GM18867 (cell line): ENCODE measurements around the gene AQP6.

Experiments used
- ATAC-seq: cut with Tn5 transposase; IDR thresholded peaks from one replicate; pipeline ENCODE4 v1.9.1; 2021; ENCODE audit warnings: mild to moderate bottlenecking, moderate library complexity; ENCODE audit not compliant: unreplicated experiment

Gene AQP6

DNA sequence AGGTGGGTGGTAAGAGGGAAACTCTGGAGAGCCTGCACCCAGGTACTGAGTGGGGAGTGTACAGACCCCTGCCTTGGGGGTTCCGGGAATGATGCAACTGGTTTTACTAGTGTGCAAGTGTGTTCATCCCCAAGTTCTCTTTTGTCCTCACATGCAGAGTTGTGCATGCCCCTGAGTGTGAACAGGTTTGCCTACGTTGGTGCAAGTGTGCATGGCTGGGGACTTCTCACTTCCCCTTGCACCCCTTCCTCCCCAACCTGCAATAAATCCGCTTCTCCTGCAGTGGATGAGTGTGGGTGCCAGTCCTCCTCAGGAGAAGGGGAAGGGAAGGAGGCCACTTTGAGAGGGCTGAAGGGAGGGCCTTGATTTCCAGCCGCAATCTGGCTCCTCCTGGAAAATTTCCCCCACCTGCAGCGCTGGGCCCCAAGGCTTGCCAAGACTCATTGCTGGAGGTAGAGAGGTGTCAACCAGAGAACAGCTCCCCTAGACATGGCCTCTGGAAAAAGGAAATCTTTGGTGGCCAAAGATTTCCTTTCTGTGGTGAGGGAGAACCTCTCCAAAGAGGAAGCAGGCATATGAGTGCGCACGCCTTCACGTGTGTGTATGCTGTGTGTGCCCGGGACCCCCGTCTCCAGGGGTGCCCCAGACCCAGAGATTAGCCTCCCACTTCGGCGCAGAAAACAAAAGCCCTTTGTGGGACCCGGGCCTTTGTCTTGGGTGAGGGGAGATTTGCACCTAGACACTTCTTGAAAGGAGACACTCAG is 16.7 kb upstream of the AQP6 start:
- no peak for ATAC-seq

DNA sequence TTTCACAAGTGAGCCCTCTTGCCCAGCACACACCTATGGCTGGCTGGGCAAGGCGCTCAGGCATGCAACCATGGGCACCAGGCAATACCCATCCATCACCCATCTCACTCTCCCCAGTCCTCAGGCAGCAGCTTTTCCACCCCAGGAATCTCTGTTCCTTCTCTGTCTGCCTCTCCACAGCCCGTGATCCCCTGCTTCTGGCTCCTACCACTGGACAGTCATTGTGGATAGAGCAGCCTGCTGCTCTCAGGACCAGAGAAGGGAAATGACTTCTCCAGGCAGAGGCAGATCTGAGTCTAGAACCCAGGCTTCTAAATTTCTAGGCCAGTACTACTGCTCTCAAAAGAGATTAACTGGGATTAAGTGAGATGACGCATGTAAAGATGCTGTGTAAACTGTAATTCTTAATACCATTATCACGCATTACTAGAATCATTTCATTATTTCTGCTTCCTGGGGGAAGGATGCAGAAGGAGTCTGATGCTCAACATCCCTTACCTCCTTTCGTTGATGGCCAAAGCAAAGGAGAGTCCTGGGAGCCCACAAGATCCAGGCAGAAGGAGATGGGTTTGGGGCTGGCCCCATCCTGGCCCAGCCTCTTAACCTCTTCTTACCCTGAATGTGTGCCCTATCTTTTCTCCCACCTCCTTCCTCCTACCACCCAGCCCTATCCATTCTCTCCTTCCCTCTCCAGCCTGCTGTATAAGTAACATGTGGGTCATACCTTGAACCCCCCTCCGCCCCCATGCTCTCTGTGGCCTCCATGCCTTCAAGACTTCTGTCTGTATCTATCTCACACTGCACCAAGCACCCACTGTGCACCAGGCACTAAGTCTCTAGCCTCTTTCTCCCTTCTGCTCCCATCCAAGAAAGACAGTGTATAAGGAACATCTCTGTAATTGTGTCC is 15.8 kb upstream of the AQP6 start:
- no peak for ATAC-seq

DNA sequence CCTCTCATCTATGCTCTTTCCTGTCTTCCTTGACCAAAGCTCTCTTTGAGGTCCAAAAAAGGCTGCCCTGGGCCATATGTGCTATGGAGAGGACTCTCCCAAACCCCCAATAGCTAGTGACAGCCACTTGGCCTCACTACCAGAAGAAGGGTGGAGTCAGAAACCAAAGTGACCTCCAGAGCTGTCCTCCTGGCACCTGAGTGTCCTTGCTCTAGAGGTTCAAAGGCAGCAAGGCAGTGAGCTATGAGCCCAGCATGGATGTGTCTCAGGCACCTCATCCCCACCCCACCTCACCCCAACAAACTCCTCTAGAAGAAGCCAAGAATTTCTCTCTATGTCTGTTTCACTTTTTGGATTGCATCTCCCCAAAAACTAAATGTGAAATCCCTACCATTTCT is 15.2 kb upstream of the AQP6 start:
- ATAC-seq, result no peak

DNA sequence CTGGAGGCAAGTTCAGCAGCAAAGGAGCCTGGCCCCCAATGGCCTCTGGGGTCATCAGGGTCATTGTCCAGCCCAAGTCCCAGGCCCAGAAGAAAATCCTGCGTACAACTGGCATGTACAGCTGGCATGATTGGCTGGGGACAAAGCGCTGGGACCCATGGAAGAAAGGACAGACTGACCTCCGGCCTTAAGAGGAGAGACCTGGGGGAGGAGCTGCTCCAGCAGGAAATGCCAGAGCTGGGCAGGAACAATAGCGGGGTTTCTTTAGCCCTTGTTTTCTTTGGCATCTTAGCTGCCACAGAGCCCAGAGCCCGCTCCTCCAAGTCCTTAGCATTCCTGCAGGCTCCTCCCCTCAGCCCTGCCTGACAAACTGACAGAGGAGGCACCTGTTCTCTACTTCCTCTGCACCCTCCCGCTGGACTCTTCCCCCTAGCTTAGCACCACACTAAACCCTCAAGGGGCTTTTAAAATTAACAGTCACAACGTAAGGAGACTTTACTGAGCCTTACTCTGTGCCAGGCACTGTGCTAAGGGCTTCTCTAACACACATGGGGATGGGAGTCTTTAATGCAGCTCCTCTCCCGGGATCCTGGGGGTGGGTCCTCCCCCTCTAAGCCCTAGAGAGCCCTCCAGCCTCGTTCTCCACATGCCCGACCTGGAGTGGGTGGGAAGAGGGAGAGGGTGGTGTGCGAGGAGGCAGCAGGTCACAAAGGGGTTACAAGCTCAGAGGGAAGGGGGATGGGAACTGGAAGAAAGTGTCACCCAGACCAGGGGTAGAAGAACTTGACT is 12.9 kb upstream of the AQP6 start:
- no peak for ATAC-seq

DNA sequence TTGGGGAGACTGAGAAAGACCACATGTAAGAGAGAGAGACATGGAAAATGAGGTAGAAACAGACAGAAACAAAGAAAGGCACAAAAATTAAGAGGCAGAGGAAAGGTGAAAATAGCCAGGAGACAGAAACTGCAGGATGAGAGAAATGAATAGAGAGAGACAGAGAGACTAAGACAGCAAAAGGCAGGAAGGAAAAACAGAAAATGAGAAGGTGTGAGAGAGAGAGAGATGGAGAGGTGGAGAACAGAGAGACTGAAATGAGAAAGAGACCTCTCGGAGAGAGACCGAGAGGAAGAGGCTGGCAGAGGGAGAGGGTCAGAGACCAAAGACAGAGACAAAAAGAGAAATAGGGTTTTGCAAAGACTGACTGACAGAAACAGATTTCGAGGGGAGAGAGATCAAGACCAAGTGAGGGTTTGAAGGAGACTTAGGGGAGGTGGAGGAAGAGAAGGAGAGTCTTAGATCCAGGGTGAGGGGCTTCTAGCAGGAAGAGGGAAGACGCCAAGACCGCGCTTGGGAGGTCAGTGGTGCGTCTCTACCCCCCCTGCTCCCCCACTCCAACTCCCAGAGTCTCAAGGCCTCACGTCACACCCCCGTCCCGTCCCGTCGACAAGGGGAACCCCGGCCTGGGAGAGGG is 12.2 kb upstream of the AQP6 start:
- no peak for ATAC-seq

DNA sequence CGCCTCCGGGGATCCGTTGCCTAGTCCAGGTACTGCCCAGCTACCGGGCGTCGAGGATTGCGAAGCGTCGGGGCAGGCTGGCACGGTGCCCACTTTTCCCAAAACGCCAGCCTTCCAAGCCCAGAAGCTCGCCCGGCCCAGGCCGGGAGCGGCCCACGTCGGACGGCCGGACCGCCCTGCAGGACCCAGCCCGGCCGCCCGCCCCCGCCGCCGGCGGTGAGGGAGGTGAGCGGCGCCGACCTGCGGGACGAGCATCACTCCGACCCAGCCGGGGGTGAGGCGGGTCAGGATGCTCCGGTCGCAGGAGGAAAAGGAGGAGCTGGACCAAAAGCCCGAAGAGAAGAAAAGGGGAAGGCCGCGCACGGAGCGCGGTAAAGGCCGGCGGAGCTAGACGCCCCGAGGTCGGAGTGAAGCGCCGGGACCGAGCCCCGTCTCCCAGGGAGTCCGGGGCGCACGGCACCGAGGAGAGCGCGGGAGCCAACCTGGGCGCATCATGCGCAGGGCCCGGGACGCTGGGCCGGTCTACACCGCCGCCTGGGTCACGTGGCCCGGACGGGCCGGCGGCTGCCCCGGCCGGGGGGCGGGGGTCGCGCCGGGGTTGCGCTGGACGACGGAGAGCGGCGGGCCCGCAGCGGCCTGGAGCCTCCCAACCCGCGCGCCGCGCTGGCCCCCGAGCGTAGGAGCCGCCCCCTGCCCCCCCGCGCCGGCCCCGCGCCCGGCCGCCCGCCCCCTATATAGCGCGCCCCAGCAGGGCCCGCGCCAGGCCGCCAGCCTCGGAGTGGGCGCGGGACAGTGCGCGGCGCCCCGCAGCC is 11.4 kb upstream of the AQP6 start, which contains the start of gene AQP5:
AQP5 (plus strand) TSS at position 762 of the 812 bp plus-strand sequence. CDS start 146 bp downstream, outside the sequence.
- no peak for ATAC-seq

DNA sequence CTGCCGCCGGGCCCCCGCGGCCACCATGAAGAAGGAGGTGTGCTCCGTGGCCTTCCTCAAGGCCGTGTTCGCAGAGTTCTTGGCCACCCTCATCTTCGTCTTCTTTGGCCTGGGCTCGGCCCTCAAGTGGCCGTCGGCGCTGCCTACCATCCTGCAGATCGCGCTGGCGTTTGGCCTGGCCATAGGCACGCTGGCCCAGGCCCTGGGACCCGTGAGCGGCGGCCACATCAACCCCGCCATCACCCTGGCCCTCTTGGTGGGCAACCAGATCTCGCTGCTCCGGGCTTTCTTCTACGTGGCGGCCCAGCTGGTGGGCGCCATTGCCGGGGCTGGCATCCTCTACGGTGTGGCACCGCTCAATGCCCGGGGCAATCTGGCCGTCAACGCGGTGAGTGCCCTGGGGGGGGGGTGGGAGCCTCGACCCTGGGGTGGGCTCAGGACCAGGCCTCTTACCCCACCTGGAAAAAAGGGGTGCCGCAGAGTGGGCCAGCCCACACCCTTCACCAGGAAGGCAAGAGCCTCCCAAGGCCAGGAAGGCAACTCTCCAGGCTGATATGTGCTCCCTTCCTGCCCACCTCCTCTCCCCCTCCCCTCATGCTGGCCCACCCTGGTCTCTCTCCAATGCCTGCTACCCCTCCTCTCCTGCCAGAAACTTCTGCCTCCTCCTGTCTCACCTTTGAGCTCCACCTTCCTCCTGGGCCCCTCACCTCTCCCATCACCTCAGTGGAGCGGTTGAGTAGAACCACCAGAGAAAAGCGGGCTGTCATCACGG is 10.6 kb upstream of the AQP6 start:
- no peak for ATAC-seq

DNA sequence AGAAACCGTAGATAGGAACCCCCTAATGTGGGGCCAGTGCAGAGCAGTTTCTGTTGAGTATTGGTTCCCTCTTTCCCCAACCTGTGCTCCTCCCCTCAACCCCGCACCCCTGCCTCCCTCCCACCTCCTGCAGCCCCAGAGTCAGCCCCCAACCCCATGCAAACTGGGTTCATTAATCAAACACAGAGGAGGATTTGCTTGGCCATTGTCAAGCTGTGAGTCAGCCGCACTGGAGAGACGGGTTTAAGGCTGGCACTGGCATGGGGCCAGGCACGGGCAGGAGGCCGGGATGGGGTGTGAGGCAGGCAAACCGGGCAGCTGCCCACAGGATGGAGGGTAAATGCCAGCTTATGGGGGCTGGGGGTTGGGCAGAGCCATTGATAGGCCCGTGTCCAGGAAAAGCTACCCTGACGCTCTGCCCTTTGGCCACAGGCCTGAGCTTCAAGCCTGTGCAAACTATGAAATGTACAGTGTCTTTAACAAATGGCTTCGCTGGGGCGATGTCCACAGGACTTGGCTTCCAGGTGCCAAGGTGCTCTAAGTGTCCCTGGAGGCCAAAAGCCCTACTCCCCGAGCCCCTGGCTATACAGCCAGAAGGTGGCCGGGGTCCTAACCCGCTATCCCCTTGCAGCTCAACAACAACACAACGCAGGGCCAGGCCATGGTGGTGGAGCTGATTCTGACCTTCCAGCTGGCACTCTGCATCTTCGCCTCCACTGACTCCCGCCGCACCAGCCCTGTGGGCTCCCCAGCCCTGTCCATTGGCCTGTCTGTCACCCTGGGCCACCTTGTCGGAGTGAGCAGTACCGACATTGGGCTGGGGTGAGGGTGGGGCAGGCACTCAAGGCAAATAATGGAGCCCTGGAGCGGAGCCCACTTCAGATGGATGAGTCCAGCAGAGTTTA is 9.6 kb upstream of the AQP6 start:
- ATAC-seq, result no peak

DNA sequence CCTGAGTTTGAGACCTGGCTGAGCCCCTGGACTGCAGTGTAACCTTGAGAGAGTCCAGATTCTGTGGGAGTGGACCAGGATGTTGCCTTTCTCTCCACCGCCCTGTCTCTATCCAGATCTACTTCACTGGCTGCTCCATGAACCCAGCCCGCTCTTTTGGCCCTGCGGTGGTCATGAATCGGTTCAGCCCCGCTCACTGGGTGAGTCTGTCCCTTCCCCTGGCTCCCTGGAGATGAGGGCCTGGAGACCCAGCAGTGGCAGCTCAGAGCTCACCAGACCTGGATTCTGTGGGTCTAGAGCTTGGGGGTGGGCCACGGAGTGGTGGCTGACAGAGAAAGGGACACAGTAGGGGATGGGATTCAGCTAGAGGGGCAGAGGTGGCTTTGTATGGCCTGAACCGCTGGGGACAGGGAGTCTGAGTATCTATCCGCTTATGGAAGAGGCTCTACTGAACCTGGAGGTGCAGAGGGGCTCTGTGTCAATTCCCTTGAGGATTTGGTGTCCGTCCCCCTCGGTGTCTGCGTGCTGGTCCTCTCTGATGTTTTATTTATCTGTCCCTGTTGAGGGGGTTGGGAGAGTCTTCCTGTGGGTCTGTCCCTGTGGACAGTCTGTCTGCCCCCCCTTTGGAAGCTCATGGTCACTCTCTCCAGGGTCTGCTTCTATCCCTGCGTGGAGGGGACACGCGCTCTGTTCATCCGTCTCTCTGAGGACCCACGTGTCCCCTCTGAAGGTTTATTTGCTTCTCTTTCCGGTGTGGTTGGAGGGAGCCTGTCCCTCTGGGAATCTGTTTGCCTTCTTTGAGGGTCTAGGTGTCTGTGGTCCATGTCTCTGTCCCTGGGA is 8.6 kb upstream of the AQP6 start:
- ATAC-seq, result no peak

DNA sequence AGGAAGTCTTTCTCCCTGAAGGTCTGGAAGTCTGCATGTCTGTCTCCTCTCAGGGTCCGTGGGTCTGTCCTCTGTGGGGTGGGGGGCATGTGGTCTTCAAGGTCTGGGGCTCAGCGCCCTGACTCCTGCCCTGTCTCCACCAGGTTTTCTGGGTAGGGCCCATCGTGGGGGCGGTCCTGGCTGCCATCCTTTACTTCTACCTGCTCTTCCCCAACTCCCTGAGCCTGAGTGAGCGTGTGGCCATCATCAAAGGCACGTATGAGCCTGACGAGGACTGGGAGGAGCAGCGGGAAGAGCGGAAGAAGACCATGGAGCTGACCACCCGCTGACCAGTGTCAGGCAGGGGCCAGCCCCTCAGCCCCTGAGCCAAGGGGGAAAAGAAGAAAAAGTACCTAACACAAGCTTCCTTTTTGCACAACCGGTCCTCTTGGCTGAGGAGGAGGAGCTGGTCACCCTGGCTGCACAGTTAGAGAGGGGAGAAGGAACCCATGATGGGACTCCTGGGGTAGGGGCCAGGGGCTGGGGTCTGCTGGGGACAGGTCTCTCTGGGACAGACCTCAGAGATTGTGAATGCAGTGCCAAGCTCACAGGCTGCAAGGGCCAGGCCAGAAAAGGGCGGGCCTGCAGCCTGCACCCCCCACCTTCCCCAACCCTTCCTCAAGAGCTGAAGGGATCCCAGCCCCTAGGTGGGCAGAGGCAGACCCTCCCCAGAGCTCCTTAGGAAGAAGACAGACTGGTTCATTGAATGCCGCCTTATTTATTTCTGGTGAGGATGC is 7.7 kb upstream of the AQP6 start:
- ATAC-seq, result no peak

DNA sequence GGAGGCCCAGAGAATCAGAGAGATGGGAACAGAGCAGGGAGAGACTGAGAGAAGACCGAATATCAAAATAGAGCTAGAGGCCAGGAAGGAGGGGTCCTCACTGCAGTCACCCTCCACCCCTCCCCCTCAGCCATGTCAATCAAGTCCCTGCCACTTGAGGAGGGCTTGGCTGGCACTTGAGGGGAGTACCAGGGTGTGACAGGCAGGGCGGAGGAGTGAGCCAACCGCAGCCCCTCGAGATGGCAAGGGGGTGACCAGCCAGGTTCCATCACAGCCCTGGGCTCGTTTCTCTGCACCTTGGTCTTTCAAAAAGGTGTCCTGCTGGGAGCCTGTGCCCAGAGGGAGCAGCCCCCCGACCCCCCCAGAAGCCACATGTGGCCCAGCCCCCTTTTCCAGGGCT is 6.9 kb upstream of the AQP6 start:
- ATAC-seq, result no peak

DNA sequence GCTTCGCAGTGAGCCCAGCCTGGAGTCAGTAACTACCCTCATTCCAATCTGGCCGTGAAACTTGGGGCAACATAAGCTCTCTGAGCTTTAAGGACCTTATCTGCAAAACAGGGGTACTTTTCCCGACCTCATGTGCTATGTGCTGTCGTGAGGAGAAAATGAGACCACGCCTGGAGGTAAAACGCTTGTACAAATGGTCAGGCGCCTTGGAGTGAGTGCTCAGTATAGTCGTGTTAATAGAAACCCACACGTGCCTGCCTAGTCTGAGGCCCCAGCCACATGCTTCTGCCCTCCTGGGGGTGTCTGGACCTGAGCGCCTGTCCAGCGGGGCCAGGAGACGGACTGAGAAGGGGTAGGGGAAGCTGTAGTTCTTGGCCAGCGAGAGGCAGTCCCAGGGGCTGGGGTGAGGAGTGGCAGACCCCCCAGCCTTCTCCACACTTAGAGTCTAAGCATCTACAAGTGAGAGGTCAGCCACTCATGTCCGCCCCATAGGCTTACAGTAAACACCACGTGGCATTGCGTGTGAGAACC is 6.2 kb upstream of the AQP6 start:
- no peak for ATAC-seq

DNA sequence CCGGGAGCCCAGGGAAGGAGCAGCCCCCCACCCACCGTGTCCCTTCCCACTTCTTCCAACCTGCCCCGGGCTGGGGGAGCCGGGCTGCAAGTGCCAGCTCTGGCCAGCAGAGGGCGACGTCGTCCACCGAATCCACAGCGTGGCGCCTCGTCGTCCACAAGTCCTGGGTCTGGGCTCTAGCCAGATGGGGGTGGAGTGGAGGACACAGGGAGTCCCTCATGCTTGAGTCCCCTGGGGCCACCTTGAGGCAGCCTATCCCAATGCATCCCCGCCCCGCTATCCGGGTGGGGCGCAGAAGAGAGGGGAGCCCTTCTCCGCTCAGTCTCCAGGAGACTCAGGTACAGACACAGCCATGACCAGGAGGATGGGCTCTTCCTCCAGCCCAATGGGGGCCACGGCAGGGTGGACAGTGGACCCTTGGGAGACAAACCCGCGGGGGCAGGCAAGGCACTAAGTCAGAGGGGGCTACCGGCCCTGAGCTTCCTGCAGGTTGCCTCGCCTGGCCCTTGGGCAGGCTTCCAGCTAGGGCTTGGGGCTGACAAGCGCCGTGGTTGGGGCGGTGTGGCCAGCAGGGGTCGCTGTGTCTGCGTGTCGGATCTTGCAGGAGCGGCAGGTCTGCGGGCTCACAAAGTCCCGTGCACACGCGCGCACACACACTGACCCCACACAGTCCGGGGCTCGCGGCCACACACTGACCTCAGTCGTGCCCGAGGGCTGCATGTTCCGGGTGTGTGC is 5.5 kb upstream of the AQP6 start:
- ATAC-seq, result peak; percentile 61

DNA sequence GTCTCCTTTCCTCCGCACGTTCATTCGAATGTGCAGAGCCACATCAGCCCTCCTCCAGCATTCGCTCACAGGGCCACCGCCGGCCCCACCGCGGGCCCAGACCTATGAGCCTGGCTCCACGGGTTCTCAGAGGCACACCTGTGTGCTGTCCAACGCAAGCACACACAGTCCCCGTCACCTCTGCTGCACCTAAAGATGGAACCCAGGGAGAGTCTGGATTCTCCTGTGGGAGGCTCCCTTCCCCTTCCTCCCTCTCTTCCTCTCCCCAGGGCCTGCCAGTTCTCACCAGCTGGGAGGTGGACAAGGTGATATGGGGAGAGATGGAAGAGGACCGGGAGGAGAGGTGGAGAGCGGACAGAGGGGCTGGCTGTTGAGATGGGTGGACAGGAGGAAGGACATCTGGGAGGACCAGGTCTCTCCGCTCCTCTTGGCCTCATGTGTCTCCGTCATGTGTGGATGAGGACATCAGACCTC is 4.9 kb upstream of the AQP6 start:
- ATAC-seq, result no peak

DNA sequence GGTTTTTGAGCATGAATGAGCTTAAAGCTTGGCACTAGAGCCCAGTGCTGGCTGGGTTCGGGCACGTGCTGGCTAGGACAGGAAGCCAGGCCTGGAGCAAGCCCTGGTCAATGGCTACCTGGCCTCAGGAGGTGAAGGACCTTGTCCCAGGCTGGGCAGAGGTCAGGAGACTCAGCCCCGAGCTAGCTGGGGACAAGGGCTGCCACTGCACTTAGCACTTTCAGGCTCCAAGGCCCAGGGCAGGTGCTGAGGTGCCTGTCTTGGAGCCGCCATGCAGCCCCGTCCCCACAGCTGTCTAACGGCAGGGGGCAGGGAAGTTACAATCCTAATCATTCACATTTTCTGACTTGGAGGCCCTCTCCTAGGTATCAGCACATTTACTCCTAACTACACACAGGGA is 4.3 kb upstream of the AQP6 start:
- ATAC-seq, result no peak
